GM12872 (cell line): ENCODE measurements around the gene CDS2.

Experiments used
- CTCF ChIP-seq: IDR thresholded peaks from 3 replicates; pipeline ENCODE4 v1.5.1; 2011; ENCODE audit warnings: low read depth, mild to moderate bottlenecking, low read length, moderate library complexity; ENCODE audit not compliant: insufficient read depth

The CDS2 gene

GRCh38 chr20:5180421-5180820 is 53.6 kb downstream of the CDS2 start:
- no peak for TF ChIP-seq CTCF

- no peak for TF ChIP-seq CTCF
Measured at GRCh38 chr20:5180933-5181332, 54.1 kb downstream of the CDS2 start.

GRCh38 chr20:5181492-5181891 is 54.7 kb downstream of the CDS2 start:
- no peak for TF ChIP-seq CTCF

GRCh38 chr20:5181958-5182357 is 55.1 kb downstream of the CDS2 start:
- TF ChIP-seq CTCF, result no peak

- TF ChIP-seq CTCF, result no peak
Measured at GRCh38 chr20:5182615-5183254, 55.9 kb downstream of the CDS2 start.

- no peak for TF ChIP-seq CTCF
Measured at GRCh38 chr20:5183731-5184474, 57.1 kb downstream of the CDS2 start.

GRCh38 chr20:5184684-5185083 is 57.9 kb downstream of the CDS2 start:
- TF ChIP-seq CTCF, result no peak
